Inflammatory macrophage (primary cell): Measurements from ENCODE around the gene RAB31.
"Not testable (repeated sequence)": the region's sequence is repeated elsewhere in the genome, so short reads cannot be mapped to it uniquely, and the experiment has no call there.

Source experiments
- DNase-seq, 2 donors: peaks; one replicate each; pipeline ENCODE4 v3.0.0-alpha.2; 2020 to 2022

Gene RAB31

GRCh38 chr18:9762526-9762925 lies 54.4 kb downstream of the RAB31 start:
- DNase-seq: peak; percentile 82 to 89

GRCh38 chr18:9763157-9763556 lies 55.1 kb downstream of the RAB31 start:
- DNase-seq: no peak

GRCh38 chr18:9764011-9764481 lies 55.9 kb downstream of the RAB31 start:
- no peak for DNase-seq

- DNase-seq: no peak
These were observed 57.4 kb downstream of the RAB31 start for GRCh38 chr18:9765501-9765900.

GRCh38 chr18:9766076-9766481 lies 58.0 kb downstream of the RAB31 start:
- DNase-seq: peak; percentile 73 to 81

GRCh38 chr18:9766740-9767139 lies 58.6 kb downstream of the RAB31 start:
- DNase-seq: no peak

- not testable (repeated sequence) for DNase-seq
These were observed 60.1 kb downstream of the RAB31 start for GRCh38 chr18:9768071-9768691.

- not testable (repeated sequence) for DNase-seq
These were observed 62.0 kb downstream of the RAB31 start for GRCh38 chr18:9770111-9770510.

- DNase-seq: peak; percentile 86 to 89
These were observed 63.3 kb downstream of the RAB31 start for GRCh38 chr18:9771261-9771976.

GRCh38 chr18:9771977-9772660 lies 64.0 kb downstream of the RAB31 start:
- DNase-seq: peak; percentile 75 to 89

- no peak for DNase-seq
These were observed 65.0 kb downstream of the RAB31 start for GRCh38 chr18:9772847-9773677.

- DNase-seq: no peak
These were observed 66.0 kb downstream of the RAB31 start for GRCh38 chr18:9774150-9774549.

- peak; percentile 84 to 86 for DNase-seq
These were observed 67.1 kb downstream of the RAB31 start for GRCh38 chr18:9775178-9775577.

GRCh38 chr18:9779630-9780029 lies 71.5 kb downstream of the RAB31 start:
- DNase-seq: peak; percentile 51 to 52

GRCh38 chr18:9782073-9782857 lies 74.2 kb downstream of the RAB31 start:
- DNase-seq: peak; percentile 85 to 95

- DNase-seq: no peak
These were observed 78.5 kb downstream of the RAB31 start for GRCh38 chr18:9786631-9787030.

GRCh38 chr18:9787036-9787435 lies 78.9 kb downstream of the RAB31 start:
- DNase-seq: peak in 1 of 2 donors; percentile 28

- DNase-seq: peak; percentile 80
These were observed 79.6 kb downstream of the RAB31 start for GRCh38 chr18:9787712-9788111.

- no peak for DNase-seq
These were observed 80.0 kb downstream of the RAB31 start for GRCh38 chr18:9788140-9788539.

- no peak for DNase-seq
These were observed 80.8 kb downstream of the RAB31 start for GRCh38 chr18:9788860-9789259.

- DNase-seq: no peak
These were observed 82.2 kb downstream of the RAB31 start for GRCh38 chr18:9790261-9790660.

GRCh38 chr18:9791991-9792390 lies 83.9 kb downstream of the RAB31 start:
- peak in 1 of 2 donors; percentile 33 for DNase-seq
